Stromal cell of bone marrow (primary cell): ENCODE data around the gene TRIM33.

Experiments
- DNase-seq: peaks from one replicate; pipeline ENCODE4 v3.0.0-alpha.2; 2012; ENCODE audit warnings: low read depth

Gene TRIM33

GRCh38 chr1:114350731-114351445 is 160.1 kb downstream of the TRIM33 start:
- no peak for DNase-seq

- DNase-seq, result no peak
Measured at GRCh38 chr1:114349891-114350605, 161.0 kb downstream of the TRIM33 start.

GRCh38 chr1:114347431-114348209 is 163.4 kb downstream of the TRIM33 start:
- no peak for DNase-seq

DNA sequence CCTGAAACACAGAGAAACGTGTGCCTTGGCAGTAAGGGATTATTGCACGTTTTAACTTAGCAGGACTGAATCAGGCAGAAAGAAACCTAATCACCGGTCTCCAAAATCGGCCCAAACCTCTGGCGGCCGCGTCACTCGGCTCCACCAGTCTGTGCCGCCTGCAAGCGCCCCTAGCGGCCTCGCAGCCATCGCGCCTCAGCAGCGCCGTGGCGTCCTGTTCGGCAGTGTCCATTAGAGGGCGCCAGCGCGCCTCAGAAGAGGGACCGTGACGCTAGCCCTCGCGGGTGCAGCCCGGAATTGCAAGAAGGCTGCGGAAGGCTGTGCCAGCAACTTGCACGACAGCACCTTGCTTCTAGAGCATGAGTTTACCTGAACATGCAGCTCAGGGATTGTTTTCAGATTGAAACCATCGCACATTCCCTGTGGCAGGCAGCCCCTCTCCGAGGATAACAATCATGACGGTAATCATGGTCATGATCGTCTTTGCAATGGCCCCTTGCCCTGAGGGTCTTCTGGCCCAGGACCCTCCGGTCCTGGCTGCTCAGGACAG is 164.4 kb downstream of the TRIM33 start:
- DNase-seq, result peak; percentile 83

GRCh38 chr1:114345930-114346479 is 165.0 kb downstream of the TRIM33 start:
- DNase-seq, result no peak

- no peak for DNase-seq
Measured at GRCh38 chr1:114344656-114345055, 166.3 kb downstream of the TRIM33 start.
